Measurements from ENCODE around the gene ELOVL7.
"Not testable (repeated sequence)": the region's sequence is repeated elsewhere in the genome, so short reads cannot be mapped to it uniquely, and the experiment has no call there.

ELOVL7 gene

DNA sequence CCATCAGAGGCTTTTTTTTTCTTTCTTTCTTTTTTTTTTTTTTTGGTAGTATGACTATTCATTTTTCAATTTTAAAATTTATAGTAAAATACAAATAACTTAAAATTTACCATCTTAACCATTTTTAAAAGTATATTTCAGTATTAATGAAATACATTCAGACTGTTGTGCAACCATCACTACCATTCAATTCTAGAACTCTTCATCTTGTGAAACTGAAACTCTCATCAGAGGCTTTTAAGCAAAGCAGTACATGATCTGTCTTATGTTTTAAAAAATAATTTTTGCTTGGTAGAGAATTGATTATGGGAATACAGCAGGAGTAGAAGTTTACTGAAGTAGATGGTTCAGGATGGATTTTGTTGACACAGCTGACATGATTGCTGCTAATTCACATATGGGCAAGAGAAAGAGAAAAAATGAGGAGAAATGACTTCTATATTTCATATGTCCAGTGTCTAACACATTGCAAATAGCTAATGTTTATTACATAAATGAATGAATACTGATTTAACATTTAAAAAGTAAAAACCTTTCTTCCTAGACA, 13.4 kb downstream of the ELOVL7 start:
- no peak for DNase-seq (ENCODE audit: low read depth in 2 of 2, low spot score in 1 of 2)

DNA sequence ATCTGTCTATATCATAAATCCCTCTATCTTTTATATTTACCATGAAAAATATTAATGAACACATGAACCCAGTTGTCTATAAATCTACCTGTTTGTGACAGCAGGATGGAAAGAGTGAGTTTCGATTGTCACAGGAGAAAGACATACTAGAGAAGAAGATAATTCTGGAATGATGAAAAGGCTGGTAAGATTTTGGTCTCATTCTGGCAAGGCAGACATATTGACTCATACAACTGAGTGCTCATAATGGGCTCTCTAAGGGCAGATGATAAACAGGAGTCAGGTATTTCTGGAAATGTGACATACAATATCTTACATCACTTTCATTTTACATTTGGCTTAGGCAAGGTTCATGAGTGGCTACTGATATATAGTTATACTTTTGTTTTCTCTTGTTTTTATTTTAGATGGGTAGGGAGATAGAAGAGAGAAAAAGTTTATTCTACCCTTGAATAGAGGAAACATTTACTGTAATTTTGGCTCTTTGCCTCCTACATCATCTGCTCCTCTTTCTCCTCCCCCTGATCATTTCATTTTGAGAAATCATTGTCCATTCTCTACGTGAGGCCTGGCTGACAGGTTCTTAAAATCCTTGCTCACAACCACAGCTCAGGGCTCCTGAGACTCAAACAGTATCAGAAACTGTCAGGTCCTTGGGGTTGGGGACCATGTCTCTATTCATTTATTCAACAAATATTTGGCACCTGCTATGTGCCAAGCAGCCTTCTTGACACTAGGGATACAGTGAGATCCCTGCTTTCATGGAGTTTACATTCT, 14.4 kb downstream of the ELOVL7 start:
- no peak for DNase-seq (ENCODE audit: low read depth in 2 of 2, low spot score in 1 of 2)

DNA sequence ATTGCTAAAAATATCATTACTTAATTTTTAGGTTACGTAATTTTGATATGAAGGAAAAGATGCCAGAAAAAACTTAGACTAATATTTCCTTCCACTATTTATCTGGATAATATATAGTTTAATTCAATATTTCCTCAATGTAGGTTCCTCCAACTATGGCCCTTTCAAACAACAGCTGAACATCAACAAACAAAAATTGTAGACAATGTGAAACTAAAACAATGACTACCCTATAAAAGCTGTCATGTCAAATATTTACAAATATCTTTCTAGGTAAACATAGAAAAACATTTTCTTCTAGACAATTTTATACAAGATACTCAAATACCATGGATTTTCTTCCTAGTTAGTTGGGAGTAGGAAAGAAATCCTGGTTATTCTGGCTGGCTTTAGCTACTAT, 16.9 kb downstream of the ELOVL7 start:
- no peak for DNase-seq (ENCODE audit: low read depth in 2 of 2, low spot score in 1 of 2)

DNA sequence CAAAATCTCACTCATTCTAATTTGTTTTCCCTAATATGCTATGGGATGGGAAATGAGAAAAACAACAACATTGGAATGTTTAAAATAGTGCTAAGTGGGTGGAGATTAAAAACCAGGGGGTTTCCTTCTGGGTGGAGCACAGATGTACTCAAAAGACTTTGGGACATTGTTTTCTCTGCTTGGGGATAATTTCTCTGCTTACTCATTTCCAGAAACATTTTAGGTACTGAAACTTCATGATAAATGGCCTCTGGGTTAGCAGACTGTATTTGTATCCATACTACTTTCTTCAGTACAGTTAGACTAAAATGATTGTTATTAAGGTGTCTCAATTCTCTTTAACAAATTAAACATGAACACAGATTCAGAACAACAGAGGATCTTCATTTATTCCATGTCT, 17.4 kb downstream of the ELOVL7 start:
- no peak for DNase-seq (ENCODE audit: low read depth in 2 of 2, low spot score in 1 of 2)

DNA sequence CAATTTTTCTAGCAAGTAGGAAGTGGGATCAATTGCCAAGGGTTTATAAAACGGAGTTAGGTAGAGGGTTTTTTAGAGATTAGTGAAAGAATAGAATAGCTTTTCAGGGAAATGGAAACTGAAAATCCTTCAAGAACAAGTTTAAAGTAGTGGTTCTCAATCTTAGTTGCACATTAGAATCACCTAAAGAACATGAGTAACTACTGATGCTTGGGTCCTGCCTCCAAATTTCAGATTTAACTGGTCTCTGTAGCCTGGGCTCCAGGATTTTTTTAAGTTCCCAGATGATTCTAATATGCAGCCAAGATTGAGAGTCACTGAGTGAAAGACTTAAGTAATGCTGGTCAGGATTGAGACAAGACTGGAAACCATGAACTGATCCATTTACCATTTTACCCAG, 20.5 kb downstream of the ELOVL7 start:
- DNase-seq (ENCODE audit: low read depth in 2 of 2, low spot score in 1 of 2): no peak

DNA sequence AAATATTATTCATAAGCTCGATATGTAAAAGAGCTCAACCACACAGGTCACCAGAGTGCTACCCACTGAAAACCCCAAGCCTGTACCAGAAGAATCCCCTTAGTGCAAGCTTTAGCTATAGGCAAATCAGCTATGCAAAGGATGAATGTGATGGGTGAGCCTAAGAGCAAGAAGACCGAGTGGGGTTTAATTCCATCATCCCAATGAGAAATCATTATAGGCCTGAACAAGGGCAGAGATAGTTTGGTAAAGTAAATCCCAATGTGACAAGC, 21.8 kb downstream of the ELOVL7 start:
- DNase-seq (ENCODE audit: low read depth in 2 of 2, low spot score in 1 of 2): no peak

DNA sequence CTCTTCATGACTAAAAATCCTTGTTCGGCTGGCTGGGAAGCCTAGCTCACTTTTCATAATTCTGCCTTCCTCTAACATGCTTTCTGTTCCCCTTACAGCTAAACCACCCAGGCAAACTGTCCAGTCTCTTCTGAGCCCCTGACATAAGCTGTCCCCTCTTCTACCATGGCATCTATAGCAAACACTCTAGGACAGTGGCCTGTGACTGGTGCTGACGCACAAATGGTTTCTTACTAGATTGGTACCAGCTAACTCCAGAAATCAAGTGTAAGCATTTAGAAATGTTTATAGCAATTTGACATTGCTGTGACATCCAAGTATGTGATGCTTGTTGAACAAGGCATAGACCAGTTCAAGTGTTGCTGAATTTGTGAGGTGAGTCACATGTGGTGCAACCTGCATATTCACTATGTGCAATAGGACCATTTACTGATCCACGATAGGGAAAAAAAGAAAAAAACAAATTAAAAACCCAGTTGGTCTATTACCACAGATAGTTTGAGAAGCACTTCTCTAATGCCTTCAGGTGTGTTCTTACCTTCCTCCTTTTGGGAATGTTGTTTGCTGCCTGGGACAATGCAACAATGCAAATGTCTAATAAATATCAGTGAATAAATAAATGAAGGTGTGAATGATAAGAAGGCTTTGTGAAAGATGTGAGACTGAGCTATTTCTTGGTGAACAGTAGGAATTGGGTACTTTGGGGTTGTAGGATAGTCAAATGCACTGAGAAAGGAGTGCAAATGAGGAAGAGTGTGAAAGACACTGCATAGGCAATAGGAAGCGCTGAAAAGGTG, 22.4 kb downstream of the ELOVL7 start:
- no peak for DNase-seq (ENCODE audit: low read depth in 2 of 2, low spot score in 1 of 2)

DNA sequence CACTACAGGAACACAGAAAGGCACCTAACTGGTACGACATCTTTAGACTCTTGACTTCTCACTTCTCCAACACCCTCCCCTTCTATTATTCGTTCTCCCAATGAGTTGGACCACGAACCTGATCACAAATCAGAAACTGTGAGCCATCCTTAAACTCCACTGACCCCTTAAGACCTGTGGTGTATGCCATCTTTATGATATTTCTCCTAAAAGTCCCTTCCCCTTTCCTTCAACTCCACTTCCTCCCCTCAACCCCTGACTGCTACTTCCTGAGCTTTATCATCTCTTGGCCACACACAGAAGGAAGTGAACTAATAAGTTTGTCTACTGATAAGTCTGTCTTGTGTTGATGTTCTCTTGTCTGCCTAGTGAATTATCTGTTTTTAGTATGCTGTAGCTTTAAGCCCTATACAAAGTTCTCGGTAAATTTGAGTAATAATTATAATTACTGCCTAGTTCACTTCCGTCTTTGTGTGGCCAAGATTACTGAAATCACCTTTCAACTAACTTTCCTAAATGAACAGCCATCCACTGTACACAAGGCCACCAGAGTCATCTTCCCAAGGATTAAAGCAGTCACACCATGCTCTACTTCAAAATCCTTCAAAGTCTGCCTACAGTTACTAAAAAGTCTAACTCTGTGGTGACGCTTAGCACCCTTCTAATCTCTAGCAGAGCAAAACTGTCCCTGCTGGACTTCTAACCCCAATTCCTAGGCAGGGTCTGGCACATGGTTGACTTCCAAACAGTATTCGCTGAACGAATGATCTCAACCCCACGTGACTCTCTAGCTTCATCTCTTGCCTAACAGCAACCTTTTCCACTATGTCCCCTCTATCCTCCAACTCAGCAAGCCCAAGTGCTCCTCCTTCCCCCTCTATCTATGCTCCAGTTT, 23.2 kb downstream of the ELOVL7 start:
- DNase-seq (ENCODE audit: low read depth in 2 of 2, low spot score in 1 of 2): no peak

DNA sequence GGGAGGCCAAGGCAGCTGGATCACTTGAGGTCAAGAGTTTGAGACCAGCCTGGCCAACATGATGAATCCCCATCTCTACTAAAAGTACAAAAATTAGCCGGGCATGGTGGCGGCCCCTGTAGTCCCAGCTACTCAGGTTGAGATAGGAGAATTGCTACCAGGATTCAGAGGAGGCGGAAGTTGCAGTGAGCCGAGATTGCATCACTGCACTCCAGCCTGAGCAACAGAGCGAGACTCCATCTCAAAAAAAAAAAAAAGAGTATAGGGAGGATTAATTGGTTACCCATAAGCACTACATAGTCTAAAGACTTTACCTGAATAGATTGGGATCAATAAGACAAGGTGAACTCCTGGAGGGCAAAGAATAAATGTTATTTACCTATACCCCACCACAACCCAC, 27.9 kb downstream of the ELOVL7 start:
- DNase-seq (ENCODE audit: low read depth in 2 of 2, low spot score in 1 of 2): not testable (repeated sequence)

DNA sequence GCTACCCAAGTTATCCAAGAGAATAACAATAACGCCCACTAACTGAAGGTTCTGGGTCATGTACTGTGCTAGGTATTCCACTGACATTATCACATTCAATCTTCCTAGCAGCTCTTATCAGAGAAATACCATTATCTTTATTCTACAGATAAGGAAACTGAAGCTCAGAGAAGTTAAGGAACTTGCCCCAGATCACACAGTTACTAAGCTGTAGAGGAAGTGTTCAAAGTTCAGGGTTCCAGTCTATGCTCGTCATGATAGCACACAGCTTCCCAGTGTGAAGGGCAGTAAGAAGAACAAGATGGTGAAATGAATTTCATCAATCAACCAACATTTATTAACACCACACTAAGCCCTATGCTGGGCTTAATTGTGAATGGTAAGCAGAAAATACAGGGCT, 29.6 kb downstream of the ELOVL7 start:
- DNase-seq (ENCODE audit: low read depth in 2 of 2, low spot score in 1 of 2): no peak

DNA sequence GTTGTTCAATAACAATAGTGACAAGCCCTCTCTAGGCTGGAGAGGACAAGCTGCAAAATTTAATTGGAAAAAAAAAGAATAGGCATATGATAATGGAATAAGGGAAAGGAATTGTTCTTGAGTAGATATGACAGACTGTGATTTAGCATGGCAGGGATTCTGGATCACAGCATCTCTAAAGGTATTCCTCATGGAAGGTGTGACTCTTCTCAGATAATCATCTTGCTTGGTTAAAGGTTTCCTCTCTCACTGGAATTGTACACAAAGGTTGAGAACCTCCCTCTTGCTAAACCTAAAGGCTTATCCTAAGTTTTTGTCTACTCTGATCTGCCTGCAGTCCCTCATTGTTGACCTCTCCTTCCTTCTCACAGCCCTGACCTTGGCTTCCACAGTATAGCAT, 31.6 kb downstream of the ELOVL7 start:
- DNase-seq (ENCODE audit: low read depth in 2 of 2, low spot score in 1 of 2): no peak

DNA sequence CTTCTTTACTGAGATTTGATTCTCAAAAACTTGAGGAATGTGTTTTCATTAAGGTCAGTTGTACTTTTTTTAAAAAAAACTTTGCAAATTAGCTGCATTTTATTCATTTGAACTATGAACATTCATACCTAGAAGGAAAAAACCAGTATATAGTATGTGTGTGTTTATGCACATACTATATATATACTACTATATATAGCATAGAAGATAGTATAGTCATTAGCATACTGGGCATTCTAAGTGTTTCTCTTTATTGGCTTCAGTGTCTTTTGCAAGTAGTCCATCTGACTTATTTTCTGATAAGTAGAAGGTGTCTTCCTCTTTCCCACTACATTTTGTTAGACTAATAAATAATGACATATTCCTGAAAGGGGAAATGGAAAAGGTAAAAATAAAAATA, 33.0 kb downstream of the ELOVL7 start:
- DNase-seq (ENCODE audit: low read depth in 2 of 2, low spot score in 1 of 2): no peak

DNA sequence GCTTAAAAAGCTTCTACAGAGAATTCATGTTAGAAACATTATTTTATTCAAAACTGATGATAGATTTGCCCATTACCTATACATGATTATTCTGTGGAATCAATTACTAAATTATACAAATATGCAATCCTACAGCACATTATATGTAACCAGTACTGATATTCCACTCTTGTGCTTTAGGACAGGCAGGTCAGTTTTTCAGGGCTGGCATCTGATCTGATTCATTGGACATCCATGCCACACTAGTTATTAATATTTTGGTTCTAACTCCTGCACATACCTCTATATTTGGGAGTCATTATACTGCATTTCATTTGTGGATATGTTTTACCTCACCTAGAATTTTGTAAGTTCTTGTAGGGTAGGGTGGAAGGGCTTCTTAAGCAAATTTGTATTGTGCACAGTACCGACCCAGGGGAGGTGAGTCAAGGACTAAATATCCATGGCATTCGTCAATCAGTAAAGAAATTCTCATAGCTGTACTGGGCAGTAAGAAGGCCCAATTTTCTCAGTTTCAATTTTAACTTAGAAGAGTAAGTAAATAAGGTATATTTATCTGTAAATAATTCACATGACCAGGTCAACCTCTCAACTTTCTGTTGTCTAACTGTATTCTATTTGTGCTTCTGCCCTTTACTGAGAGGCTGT, 33.5 kb downstream of the ELOVL7 start:
- no peak for DNase-seq (ENCODE audit: low read depth in 2 of 2, low spot score in 1 of 2)

DNA sequence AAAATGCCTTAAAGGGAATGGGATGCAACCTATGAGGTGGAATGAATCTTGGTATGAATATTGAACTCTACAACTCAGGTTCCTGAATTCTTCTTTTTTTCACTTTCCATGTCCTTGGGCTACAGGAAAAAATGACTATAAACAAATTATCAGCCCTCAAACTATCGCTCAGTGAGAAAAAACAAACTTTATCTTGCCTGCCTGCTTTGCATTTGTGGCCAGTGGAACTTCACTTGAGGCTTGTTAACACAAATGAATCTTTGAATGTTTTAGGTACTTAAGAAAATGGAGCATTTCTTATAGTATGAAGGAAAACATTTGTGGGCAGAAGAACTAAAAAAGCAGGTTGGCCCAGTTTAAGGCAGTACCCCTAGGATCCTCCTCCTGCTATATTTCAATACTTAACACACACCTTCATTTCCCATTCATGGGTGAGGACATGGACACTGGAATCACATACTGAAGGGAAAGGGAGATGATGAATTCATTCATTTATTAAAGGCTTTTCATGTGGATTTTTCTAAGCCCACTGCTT, 34.1 kb downstream of the ELOVL7 start:
- no peak for DNase-seq (ENCODE audit: low read depth in 2 of 2, low spot score in 1 of 2)

DNA sequence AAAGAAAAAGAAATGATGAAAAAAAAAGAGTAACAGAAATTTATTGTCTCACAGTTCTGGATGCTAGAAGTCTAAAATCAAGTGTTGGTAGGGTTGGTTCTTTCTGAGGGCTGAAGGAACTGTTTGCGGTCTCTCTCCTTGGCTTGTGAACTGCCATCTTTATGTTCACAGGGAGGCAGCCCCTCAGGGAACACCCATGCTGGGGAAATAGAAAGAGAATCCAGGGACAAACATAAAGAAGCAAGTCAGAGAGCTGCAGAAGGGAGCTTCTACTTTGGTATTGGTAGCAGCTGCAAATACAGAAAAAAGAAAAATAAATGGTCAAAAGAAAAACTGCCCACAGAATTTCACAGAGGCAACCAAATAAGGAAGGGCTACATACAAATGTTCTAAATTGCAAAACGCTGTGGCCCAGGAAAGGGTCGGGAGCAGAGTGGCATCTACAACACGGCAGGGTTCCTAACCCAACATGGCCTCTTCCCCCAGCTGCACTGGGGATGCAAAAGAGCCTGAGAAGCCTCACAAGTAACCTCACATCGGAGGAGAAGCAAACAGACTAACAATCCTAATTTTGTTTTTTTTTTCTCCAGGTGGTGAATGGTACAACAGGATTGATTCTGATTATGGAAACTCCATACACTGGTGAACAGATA, 37.4 kb downstream of the ELOVL7 start:
- no peak for DNase-seq (ENCODE audit: low read depth in 2 of 2, low spot score in 1 of 2)

DNA sequence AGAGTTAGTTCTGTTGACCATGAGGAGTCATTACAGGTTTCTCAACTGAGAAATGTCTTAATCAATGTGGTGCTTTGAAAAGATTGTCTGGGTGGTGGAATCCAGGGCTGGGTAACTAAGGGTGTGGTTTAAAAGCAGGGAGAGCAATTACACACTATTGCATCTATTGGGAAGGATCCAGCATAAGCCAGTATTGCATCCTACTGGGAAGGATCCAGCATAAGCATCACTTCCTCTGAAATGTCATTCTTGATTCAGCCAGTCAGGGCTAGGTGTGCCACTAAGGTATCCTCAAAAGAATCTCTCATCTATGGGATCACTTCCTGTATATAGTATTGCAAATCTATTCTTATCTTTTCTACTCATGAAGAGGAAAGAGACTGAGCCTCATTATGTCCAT, 38.6 kb downstream of the ELOVL7 start:
- no peak for DNase-seq (ENCODE audit: low read depth in 2 of 2, low spot score in 1 of 2)

DNA sequence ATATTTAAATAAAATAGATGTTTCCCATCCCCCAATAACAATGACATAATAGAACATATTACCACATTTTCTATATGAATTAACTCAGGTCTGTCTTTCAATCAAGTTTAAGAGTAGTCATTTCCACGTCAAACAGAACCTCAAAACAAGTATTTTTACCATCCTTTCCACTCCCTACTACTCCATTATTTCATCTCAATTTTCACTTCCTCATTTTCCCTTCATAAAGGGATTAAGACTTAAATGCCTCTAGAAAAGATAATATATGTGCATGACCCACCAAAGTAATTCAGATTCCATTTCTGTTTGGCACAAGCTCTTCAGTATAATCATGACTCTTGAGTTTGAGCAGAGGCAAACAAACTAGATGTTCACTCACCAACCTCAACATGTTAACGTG, 40.4 kb downstream of the ELOVL7 start:
- DNase-seq (ENCODE audit: low read depth in 2 of 2, low spot score in 1 of 2): no peak

DNA sequence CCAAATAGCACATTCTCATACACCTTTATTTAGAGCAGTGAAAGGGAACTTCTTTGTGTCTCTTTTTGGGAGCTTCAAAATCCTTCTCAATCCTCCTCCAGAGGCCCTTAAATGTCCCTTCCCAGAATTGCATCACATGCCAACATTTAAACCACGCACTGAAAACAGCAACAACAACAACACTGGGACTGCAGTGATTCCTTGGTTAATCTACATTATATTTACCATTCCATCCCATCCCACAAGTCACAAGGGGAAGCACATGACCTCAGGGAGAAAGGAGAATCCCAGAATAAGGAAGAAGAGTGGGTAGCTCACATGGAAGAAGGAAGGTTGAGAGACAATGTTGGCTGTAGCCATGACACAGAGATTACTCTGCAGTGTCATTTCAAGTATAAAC, 41.1 kb downstream of the ELOVL7 start:
- DNase-seq (ENCODE audit: low read depth in 2 of 2, low spot score in 1 of 2): no peak

DNA sequence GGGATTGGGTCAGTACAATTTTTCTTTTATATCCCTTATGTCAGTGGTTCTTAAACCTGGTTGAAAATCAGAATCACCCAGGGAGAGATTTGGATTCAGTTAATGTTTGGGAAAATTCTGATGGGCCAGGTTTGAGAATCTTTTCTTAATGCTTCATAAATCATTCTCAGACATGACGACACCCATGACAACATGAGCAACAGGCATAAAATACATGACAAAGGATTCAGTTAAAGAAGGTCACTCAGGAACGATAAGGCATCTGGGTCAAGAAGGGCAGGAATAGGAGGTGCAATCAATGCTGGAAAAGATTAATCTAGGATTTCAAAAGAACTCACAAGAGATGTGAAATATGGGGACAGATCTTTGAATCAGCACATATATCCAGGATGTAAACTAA, 41.8 kb downstream of the ELOVL7 start:
- no peak for DNase-seq (ENCODE audit: low read depth in 2 of 2, low spot score in 1 of 2)

DNA sequence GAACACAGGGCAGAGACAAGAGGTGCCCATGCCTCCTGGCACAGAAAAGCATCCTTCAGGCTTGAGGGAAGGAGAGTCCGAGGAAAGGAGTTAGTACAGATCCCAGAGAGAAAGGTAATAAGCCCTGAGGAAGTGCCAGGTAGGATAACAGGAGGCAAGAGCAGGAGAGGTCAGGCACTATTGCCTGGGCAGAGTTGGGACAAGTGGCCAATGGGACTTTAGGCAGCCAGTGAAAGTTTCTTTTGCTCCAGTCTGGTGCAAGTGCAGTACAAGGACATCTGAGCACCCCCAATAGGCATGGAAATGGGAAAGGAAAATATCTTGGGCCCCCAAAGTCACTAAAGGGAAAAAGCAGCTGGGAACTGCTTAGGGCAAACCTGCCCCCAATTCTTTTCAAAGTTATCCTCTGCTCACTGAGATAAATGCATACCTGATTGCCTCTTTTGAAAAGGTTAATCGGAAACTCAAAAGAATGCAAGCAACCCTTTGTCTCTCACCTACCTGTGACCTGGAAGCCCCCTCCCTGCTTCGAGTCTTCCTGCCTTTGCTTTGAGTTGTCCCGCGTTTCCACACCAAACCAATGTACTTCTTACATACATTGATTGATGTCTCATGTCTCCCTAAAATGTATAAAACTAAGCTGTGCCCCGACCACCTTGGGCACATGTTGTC, 46.5 kb downstream of the ELOVL7 start:
- no peak for DNase-seq (ENCODE audit: low read depth in 2 of 2, low spot score in 1 of 2)
